ENCODE results near the gene GALNT2.

GALNT2 gene

GRCh38 chr1:230073371-230074035, 6.5 kb downstream of the GALNT2 start:
- no peak for DNase-seq

- DNase-seq = no peak
Measured at GRCh38 chr1:230074270-230074669, 7.2 kb downstream of the GALNT2 start.

- DNase-seq = no peak
Measured at GRCh38 chr1:230074762-230075161, 7.7 kb downstream of the GALNT2 start.

- no peak for DNase-seq
Measured at GRCh38 chr1:230076121-230076520, 9.1 kb downstream of the GALNT2 start.

- DNase-seq = no peak
Measured at GRCh38 chr1:230077011-230077410, 10.0 kb downstream of the GALNT2 start.

GRCh38 chr1:230077436-230078213, 10.6 kb downstream of the GALNT2 start:
- no peak for DNase-seq

GRCh38 chr1:230079199-230080024, 12.4 kb downstream of the GALNT2 start:
- no peak for DNase-seq

- DNase-seq = no peak
Measured at GRCh38 chr1:230080822-230081221, 13.8 kb downstream of the GALNT2 start.

GRCh38 chr1:230081751-230082150, 14.7 kb downstream of the GALNT2 start:
- no peak for DNase-seq

GRCh38 chr1:230082211-230082610, 15.2 kb downstream of the GALNT2 start:
- DNase-seq = no peak

GRCh38 chr1:230083053-230083452, 16.0 kb downstream of the GALNT2 start:
- no peak for DNase-seq

GRCh38 chr1:230083746-230084407, 16.8 kb downstream of the GALNT2 start:
- no peak for DNase-seq

GRCh38 chr1:230084408-230085177, 17.6 kb downstream of the GALNT2 start:
- DNase-seq = peak; percentile 54

- no peak for DNase-seq
Measured at GRCh38 chr1:230085178-230085515, 18.1 kb downstream of the GALNT2 start.

- DNase-seq = no peak
Measured at GRCh38 chr1:230086151-230086550, 19.1 kb downstream of the GALNT2 start.

- DNase-seq = no peak
Measured at GRCh38 chr1:230087028-230087716, 20.1 kb downstream of the GALNT2 start.

- no peak for DNase-seq
Measured at GRCh38 chr1:230087717-230088105, 20.7 kb downstream of the GALNT2 start.

- DNase-seq = no peak
Measured at GRCh38 chr1:230090194-230090711, 23.2 kb downstream of the GALNT2 start.

- DNase-seq = no peak
Measured at GRCh38 chr1:230091473-230092231, 24.6 kb downstream of the GALNT2 start.

- DNase-seq = no peak
Measured at GRCh38 chr1:230094746-230095145, 27.7 kb downstream of the GALNT2 start.

- DNase-seq = no peak
Measured at GRCh38 chr1:230095938-230096337, 28.9 kb downstream of the GALNT2 start.

Measured in activated CD4-positive, CD25-positive, alpha-beta regulatory T cell treated with anti-CD3 and anti-CD28 coated beads, Interleukin-2, amount 50 U/mL, for 72 hours (primary cell).